ENCODE data around the gene UTF1.

DNA sequence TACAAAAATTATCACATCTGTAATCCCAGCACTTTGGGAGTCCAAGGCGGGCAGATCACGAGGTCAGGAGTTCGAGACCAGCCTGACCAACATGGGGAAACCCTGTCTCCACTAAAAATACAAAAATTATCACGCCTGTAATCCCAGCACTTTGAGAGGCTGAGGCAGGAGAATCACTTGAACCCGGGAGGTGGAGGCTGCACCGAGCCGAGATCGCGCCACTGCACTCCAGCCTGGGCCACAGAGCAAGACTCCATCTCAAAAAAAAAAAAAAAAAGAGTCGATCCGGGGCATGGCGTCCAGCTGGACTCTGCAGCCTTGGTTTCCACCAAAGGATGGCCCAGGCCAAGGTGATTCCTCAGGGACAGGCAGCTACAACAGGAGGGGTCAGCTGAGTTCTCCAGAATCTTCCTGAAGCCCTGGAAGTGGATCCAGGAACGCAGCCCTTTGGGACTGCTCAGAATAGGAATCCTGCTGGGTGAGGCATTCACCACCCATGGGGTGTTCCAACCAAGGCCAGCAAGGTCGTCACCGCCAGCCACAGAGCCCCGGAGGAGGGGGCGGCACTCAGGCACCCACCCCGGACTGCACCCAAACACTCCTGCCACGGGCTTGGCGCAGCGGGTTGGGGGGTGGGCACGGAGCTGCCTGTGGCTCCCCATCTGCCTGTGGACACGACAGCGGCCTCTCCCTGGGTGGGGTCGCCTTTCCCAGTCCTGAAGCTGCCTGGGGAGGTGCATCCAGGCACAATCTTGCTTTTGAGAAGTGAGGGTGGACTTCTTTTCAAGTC, 12.0 kb upstream of the UTF1 start:
- TF ChIP-seq ZZZ3 (IDR thresholded peaks at IDR 0.05): no peak
- TF ChIP-seq U2AF1 (optimal IDR thresholded peaks at IDR 0.05; ENCODE audit: low read depth, low read length): no peak
- TF ChIP-seq, protein P1, sequence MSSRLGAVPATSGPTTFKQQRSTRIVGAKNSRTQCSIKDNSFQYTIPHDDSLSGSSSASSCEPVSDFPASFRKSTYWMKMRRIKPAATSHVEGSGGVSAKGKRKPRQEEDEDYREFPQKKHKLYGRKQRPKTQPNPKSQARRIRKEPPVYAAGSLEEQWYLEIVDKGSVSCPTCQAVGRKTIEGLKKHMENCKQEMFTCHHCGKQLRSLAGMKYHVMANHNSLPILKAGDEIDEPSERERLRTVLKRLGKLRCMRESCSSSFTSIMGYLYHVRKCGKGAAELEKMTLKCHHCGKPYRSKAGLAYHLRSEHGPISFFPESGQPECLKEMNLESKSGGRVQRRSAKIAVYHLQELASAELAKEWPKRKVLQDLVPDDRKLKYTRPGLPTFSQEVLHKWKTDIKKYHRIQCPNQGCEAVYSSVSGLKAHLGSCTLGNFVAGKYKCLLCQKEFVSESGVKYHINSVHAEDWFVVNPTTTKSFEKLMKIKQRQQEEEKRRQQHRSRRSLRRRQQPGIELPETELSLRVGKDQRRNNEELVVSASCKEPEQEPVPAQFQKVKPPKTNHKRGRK (tag; IDR thresholded peaks at IDR 0.05): no peak
- no peak for TF ChIP-seq NFE2L1 (tag; IDR thresholded peaks at IDR 0.05; ENCODE audit: borderline replicate concordance, low read depth)
- no peak for TF ChIP-seq BHLHE40 (IDR thresholded peaks at IDR 0.05; ENCODE audit: low read length)
- no peak for TF ChIP-seq SREBF2 (CRISPR knock-in tag; IDR thresholded peaks at IDR 0.05)

Measured in K562 (cell line).